HG02759 (cell line): Measurements from ENCODE around the gene INS.
"Not testable (repeated sequence)": the region's sequence is repeated elsewhere in the genome, so short reads cannot be mapped to it uniquely, and the experiment has no call there.

ENCODE experiments used
- ATAC-seq: cut with Tn5 transposase; IDR thresholded peaks from one replicate; pipeline ENCODE4 v1.9.1; 2021; ENCODE audit warnings: mild to moderate bottlenecking, moderate library complexity; ENCODE audit not compliant: unreplicated experiment

The INS gene

DNA sequence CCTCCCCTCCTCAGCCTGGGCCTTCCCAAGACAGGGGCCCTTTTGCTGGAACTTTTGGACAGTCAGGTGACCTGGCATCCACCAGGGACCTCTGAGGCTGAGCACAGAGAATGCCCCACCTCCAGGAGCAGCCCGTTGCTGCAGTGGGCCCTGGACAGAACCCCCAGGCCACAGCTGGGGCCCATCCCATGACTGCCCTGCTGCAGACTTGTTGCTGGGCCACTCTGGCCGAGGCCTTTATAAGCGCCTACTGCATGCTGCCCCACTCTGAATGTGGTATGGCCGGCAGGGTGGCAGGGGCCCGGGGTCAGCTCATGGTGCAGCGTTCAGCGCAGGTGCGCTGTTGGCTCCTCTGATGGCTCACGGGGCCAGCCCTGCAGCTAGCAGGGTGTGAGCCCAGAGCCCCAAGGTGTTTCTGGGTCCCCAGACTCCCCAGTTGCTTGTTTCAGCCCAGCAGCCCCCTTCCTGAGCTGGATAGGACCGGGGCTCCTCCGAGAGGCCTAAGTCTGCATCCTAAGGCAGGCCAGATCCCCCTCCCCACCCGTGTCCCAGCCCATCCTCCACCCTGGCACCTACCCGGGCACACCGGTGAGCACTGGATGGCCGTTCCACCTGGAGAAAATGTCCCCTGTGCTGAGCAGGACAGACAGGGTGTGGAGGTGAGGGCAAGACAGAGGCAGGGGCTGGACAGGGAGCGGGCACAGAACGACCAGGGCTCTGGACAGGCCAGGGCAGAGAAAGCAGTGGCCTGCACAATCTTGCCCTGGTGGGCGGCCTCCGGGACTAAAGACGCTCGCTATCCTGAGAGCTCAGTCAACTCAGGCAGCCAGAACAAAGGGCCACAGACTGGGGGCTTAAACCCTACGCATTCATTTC lies 38.7 kb upstream of the INS start:
- ATAC-seq, result no peak

DNA sequence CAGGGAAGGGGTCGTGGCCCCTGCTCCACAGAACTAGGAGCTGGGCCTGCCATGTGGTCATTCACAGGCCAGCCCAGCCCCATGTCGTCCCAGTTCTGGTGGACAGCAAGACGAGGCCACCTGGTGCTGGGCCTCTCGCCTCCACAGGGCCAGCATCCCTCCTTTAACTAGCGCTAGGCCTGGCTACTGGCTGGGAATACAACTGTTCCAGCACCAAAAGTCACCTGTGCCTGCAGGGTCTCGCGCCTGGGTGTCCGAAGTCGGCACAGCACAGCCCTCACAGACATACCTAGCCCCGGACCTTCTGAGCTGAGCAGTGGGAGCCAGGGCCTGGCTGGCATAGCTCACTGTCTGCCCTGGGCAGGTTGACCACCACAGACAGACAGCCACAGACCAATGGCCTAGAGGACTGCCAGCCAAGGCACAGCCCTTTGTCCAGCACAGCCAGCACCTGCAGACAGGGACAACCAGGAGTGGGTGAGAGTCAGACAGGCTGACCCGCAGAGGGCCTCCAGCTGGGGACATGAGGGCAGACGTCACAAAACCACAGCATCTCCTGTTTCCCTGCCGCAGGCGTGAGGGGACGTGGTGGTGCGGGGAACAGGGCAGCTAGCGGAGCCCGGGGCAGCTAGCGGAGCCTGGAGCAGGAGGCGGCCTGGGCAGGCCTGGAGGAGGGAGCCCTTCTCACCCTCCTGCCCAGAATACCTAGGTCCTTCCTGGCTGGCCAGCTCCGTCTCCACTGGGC lies 37.8 kb upstream of the INS start:
- no peak for ATAC-seq

DNA sequence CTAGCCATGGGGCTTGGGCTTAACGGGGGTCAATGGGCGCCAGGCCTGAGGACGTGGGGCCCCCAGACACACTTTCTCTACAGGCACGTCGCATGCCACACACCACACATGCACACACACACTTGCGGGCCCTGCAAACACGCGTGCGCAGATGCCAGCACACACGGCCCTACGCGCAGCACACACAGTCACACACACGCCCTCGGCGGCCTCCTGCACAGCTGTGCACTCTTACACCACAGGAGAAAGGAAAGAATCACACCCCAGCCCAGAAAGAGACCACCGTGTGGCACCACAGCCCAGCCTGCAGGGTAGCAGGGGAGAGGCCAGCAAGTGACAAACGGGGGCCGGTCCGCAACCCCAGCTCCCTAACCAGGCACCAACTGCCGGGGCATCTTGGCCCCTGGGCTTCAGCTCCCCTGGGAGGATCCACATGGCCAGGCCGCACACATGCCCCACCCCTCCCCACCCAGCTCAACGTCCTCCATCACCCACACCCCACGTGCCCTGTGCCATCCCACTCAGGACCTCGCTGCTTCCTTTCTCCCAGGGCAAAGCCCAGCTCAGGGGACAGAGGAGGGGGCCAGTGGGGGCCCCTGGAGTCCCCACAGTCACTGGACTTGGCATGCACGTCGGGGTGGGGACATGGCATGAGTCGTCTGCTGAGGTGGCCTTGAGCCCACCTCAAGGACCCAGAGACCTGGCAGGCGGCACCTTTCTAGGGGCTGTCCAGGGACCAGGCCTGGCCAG lies 36.9 kb upstream of the INS start:
- no peak for ATAC-seq

DNA sequence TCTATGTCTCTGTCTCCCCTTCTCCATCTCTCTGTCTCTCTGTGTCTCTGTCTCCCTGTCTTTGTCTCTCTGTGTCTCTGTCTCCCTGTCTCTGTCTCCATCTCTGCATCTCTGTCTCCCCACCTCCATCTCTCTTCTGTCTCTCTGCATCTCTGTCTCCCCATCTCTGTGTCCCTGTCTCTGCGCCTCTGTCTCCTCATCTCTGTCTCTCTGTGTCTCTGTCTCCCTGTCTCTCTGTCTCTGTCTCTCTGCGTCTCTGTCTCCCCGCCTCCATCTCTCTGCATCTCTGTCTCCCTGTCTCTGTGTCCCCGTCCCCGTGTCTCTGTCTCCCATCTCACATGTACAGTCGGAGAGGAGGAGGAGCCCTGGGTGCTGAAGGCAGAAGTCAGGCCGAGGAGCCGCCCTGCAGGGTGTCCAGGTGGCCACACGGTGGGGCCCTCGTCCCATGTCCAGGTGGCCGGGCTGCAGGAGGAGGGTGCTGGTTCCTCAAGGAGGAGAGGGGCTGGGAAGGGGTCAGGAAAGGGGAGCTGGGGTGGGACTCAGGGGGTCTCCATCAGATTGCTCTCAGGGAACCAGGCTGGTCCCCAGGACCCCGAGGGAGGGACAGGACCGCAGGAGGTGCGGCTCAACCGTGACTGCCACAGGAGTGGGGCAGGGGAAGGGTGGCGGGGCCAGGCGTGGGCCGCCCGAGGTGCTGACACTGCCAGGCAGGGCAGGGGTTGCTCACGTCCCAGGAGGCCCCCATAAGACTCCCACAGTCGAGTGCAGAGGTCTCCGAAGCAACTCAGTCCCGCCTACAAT lies 36.2 kb upstream of the INS start:
- ATAC-seq, result no peak

DNA sequence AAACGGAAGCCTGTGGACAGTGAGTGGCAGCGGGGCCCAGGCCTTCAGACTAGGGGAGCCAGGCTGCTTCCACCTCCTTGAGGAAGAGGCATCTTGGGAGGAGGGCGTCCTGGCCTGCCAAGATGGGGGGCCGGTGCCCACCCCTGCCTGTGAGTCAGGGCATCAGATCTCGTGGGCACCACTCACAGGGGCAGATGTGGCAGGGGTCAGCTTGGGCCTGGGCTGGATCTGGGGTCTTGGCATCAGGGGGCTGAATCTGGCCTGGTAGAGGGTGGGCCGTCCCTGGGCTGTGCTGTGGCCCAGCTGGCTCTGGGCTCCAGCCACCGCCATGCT lies 34.7 kb upstream of the INS start:
- no peak for ATAC-seq

DNA sequence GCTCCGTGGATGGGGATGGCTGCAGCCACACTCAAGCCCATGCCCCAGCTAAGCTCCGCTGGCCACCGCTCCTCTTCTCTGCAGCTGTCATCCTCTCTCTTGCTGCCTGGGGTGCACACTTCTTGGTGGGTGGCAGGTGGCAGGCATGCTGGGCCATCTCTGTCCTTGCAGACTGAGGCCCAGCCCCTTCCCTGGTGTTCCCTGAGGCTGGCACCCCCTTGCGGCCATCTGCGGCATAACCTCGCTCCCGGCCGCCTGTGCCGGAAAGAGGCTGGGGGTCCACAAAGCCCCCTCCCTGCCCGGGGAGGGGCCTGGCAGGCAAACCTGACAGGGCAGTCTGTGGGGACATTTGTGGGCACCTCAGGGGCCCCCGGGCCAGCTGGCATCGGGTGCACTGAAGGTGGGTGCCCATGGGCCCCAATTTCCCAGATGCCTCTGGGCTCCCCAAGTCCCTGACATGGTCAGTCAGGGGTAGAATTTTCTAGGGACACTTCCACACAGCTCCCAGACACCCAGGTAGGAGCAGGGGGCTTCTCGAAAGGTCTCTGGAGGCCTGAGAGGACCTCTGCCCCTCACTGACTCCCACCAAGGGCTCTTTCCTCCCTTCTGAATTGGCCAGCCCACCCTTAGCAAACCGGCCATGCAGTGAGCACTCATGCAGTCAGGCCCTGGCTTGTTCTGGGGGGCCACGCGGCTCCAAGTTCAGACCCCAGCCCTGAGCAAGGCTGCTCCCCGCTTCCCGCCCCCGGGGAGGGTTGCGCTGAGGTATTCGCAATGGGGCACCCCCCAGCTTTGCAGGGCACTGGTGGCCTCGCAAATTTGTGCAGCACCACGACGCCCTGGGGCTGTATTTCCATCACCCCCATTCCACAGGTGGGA lies 34.1 kb upstream of the INS start:
- no peak for ATAC-seq

DNA sequence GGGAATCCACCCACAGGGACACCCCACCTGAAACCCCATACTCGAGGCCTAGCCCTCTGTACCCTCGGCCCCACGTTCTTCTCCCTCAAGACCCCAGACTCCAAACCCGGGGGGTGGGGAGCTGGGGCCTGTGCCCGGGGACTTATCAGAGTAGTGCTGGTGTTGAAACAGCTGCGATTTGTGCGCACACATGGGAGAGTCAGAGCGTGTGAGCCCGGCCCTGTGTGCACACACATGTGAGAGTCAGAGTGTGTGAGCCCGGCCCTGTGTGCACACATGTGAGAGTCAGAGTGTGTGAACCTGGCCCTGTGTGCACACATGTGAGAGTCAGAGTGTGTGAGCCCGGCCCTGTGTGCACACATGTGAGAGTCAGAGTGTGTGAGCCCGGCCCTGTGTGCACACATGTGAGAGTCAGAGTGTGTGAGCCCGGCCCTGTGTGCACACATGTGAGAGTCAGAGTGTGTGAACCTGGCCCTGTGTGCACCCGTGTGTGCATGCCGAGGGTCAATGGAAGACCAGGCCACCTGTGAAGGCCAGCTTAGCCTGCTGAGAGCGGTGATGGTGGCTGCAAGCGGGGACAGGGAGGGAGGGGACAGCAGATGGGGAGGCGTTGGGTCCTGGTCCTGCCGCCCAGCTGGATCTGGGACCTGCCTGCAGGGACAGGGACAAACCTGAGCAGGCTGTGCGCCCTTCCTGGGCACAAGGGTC lies 33.0 kb upstream of the INS start:
- ATAC-seq, result not testable (repeated sequence)

DNA sequence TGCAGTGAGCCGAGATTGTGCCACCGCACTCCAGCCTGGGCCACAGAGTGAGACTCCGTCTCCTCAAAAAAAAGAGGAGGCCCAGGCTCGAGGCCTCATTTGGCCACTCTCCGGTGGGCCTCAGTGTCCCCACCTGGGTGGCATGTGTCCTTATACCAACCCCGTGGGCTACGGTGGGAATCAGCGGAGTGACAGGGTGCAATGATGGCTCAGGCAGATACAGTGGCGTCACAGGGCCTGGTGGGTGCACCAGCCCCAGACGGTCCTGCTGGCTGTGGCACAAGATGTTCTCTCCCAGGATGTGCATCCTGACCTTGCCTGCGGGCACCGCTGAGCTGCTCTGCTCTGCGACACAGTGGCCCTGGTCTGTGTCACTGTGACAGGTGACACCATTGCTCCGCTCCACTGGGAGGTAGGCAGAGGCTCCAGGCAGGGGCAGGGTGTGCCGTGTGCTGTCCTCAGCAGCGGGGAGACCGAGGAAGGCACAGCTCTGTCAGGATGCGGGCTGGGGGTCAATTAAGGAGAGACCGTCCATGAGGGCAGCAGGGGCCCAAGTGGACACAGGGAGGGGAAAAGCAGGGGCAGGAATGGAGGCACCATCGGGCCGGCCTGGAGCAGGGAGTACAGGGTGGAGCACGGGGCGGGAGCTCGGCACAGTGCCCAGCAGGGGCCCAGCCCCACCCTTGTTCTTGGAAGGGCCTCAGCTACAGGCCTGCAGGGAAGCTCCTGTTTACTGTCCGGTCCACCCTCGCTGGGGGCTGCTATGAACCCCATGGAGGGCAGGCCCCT lies 32.3 kb upstream of the INS start:
- no peak for ATAC-seq

DNA sequence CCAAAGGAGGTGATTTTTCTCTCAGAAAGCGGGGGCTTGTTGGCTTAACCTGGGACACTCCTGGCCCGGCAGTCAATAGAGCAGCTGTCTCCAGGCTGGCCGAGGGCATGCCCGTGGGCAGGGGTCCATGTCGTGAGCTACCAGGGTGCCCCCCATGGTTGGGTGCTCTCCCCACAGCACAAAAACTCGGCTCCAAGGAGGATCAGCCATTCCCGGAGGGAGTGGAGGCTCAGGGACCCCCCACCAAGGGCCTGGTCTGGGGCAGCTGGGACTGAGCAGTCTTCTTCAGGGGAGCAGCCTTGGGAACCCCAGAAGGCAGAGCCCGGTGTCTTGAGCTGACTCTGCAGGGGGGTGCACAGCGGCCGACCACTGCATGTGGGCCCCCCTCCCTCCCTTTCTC lies 31.4 kb upstream of the INS start:
- no peak for ATAC-seq

DNA sequence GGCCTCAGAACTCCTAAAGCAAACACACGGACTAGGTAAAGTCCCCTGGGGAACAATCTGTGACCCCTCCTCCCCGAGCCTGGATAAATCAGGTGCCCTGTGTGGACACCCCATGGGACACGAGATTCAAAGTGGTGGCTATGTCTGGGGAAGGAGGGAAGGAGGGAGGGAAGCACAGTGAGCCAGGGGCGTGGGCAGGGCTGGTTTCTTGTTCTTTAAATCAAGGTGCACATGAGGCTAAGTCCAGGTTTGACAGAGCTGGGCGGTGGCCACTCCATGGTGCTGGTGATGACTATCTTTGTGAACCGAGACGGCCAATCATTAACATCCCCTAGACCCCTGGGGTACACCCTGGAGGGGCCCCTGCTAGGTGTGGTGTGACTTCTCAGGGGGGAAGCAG lies 30.9 kb upstream of the INS start:
- ATAC-seq, result no peak

DNA sequence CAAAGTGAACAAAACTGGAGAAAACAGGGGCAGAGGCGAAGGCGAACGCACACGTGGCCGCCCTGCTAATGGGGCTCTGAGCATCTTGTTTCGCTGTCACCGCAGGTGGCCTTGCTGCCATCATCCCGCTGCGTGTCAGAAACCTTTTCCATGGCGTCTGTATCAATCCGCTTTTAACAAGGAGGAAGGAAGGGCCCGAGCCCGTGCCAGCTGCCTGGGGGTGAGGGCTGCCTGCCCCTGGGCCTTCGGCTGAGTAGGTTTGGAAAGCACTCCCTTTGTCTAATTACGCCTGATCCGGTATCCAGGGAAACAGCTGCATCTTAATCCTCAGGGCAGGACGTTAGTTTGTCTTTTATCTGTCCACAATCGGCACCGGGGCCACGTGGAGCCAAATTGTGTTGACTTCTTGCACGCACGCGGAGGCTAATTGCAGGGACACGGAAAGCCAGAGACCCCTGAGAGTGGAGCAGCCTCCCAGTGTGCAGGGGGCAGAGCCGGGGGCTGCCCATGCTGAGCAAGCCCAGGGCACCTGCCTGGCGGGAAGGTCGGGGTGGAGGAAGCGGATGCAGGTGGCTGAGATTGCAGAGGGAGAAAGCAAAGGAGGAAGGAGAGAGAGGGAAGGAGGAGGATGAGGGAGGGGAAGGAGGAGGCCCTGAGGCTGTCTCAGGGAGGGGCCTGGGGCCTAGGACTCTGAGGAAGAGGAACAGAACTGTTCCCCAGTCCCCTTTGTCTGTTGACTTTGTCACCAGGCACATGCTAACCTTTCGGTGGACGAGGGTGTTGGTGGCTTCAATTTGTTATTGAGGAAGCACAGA lies 29.9 kb upstream of the INS start:
- no peak for ATAC-seq

DNA sequence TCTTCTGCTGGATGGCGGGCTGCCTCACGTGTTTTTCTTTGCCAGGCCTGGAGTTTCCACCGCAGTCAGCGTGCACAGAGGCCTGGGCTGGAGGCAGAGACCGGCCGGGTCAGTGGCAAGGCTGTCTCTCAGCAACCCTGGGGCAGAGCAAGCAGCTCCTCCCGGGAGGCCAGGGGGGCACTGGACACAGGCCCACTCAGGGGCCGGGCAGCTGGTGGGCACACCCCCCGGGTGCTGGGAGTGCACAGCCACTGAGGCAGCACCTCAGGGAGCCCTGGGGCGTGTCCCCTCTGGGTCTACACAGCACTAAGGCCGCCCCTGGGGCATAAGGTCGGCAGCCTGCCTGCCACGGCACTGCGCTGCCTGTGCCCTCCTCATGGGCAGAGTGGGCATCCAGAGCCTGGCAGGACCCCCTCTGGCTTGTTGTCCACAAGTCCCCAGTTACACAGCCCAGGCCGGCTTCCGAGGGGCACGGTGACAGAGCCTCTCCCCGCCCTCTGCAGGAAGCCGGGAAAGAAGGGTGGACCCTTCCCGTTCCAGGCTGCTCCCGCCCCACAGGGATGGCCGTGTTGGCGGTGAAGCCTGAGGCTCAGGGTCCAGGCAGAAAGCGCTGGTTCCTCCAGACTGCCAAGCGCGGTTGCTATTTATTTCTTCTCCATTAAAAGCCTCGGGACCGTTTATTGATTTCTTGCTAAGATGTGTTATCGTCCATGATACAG lies 29.1 kb upstream of the INS start:
- ATAC-seq, result no peak

DNA sequence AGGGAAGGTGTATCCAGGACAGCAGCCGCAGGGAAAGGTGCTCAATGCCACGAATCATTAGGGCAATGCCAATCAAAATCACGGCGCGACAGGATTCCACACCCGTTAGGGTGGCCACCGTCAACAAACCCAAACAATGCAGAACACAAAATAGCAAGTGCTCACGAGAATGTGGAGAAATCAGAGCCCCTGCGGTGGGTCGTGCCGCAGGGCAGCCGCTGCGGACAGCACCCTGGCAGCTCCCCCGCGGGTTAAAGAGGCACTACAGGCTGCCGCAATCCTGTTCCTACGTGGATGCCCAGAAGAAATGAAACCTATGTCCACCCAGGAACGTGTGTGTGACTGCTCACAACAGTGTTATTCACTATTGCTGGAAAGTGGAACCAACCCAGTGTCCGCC lies 27.7 kb upstream of the INS start:
- no peak for ATAC-seq

DNA sequence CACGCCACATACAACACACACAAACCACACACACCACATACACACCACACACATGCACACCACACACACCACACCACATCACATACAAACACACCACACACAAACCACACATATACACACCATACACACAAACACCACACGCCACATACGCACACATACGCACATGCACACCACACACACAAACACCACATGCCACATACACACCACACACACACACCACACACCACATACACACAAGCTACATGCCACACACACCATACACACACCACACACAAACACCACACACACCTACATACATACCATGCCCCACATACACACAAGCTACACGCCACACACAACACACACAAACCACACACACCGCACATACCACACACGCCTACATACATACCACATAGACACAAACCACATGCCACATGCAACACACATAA lies 26.3 kb upstream of the INS start:
- no peak for ATAC-seq

DNA sequence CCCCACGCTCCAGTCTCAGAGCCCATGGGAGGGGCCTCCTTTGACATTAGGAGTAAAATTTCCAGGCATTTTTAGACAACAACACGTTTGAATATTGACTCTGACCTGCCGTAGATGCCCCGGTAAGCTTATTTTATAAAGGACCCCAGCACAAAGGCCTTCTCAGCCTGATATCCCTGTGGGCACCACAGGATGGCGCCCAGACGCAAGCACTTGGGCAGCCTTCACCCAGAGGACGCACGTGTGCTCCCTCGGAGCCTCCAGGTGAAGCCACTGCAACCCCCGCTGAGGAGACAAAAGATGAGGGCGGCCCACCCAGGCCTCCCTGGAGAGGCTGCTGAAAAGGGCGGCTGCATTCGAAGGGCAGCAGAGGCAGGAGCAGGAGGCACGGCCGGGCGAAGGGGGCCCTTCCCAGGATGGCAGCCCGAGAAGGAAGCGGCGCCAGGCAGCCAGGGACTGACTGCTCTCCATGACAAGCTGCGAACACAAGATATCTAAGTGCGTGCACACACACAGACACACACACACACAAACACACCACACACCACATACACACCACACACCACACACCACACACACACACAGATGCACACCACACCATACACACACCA lies 25.8 kb upstream of the INS start:
- no peak for ATAC-seq

DNA sequence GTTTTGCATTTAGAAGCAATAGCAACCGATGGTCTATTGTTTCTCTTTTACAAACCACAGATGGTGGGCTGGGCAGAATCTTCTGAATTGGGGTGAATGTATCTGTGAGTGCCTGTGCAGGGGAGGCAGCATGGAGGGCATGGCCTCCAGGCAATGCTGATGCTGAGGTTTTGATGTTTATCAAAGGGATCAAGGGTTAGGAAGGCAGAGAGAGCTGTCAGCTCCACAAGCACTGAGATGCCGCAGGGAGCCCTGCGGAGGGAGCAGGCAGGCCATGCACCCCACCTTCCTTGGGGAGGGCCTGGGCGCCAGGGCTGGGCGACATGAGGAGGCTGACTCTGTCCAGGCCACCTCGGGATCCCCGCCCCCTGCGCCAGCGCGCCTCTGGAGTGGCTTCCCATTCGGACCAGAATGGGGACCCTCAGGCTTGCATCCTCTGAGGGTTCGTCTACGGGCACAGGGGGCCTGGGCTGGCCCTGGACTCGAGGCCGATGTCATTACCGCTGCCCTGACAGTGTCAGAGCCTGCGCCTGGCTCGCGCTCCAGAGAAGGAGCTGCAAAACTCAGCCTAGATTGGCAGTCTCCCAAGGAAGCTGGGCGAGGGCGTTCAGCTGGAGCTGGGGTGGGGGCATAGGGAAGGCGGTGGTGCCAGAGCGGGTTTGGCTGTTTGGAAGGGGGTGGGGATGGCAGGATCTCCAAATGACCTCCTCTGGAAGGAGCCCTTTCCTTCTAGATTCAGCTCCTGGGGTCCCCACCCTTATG lies 24.5 kb upstream of the INS start:
- no peak for ATAC-seq
